GM19328 (cell line): ENCODE results near the gene PDE4B.
A peak's percentile ranks its signal among the peaks of the same experiment; 100 is the strongest.

Experiments
- ATAC-seq: cut with Tn5 transposase; IDR thresholded peaks from one replicate; pipeline ENCODE4 v1.9.1; 2021; ENCODE audit warnings: mild to moderate bottlenecking, moderate library complexity; ENCODE audit not compliant: unreplicated experiment

The PDE4B gene

DNA sequence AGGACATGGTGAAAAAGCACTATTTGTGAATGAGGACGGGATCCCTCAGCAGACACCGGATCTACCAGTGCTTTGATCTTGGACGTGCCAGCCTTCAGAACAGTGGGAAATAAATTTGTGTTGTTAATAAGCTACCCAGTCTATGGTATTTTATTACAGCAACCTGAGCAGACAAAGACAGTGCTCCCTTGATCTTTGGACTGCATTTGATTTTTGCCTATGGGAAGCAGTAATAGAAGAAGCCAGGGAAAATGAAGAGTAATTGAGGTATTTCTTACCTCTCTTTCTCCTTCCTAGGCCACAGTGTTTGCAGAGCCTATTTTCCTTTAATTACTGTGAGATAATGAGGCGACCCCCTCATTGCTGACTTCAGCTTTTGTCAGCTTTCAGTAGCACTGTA is 87.9 kb downstream of the PDE4B start:
- ATAC-seq = no peak

DNA sequence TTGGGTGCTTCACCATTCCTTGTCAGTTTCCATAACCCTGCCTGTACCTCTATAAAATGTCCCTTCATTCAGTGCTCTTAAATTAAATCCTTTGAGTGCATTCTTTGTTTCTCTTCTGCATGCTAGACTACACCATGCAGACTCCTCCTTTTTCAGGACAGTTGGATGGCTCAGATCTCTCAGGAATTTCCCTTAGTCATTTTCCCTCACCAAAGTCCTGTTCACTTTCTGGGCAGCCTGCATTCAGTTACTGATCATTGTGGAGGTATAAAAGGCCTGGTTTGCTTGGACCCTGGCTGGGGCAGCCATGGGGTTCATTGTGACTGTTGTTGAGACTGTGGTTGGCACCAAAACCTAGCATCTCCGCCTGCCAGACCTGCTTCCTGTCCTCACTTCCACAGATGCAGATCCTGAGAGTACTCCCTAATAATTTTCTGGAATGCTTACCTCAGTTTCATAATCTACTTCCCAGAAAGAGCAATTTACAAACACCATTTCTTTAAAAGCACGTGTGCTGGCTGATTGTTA is 88.4 kb downstream of the PDE4B start:
- ATAC-seq = no peak

DNA sequence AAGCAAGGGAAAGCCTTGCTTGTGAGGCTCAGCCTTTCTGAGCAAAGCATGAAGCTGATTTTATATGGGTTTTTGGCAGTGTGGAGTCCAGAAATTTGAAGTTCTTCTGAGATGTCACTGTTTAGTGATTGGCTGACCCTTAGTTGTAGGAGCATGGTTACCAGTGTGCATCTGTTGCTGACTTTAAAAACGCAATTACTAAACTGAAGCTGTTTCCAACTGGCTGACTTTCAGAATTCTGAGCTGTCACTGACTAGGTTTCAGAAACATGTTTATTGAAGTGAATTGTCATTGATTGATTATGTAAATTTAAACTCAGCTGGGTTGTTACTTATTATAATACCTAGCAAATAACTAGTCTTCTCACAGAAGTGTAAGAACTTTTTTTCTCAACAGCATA is 89.4 kb downstream of the PDE4B start:
- no peak for ATAC-seq

DNA sequence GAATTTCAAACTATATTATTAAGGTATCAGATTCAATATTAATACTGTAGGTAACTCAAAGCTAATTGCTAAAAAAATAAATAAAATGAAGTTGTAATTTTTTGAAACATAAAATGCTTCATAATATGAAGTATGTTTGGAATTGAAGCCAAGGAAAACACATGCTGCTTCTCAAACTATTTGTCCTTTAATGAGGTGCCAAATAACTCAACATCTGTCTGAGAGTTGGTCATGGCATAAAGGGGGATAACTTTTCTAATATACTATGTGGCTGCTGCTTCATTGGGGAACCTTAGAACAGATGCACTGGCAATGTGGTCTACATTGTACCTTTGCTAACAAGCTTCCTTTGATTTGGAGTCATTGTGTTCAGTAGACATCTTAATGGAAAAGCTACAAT is 96.7 kb downstream of the PDE4B start:
- no peak for ATAC-seq

DNA sequence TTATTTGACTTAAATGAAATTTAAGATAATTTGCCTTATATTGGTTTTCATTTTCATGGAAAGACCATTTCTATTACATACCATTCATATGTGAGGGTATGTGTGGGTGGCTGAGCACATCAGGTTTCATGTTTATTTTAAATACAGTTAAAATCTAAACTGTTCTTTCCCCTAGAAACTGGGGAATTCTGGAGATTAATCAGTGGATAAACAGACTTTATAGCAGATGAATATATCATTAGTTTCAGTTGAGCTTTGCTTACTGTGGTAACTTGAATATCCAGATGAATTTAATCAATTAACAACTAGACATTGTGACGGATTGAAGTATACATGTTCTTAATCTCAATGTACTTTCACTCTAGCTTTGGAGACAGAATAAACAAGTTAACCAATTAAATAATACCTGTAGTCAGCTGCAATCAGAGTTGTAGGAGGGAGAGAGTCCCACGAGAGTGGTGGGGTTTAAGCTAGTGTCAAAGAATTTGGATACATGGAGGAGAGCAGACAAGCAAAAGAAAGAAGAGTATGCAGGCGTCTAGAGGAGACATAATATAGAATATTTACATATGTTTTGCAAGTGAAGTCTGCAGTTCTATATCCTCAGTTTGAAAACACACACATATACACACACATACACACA is 97.6 kb downstream of the PDE4B start:
- ATAC-seq = no peak

DNA sequence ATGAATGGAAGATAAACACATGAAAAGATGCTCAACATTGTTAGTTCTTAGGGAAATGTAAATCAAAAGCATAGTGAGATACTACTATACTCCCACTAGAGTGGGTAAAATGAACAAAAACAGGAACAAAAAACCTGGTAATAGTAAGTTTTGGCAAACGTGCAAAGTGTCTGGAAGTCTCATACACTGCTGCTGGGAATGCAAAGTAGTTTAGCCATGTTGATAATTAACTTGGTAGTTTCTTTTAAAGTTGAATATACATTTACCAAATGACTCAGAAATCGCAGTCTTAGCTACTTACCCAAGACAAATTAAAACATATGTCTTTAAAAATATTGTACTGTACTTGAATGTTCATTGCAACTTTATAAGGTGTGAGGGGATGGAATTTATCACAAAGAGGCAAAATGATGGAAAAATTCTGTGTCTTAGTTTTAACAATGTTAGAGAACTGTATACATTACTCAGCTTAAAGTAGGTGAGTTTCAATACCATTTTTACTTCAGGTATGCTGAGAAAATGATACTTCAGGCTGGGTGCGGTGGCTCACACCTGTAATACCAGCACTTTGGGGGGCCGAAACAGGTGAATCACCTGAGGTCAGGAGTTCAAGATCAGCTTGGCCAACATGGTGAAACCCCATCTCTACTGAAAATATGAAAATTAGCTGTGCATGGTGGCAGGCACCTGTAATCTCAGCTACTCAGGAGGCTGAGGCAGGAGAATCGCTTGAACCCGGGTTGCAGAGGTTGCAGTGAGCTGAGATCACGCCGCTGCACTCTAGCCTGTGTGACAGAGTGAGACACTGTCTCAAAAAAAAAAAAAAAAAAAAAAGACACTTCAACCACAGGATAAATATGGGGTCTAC is 102.3 kb downstream of the PDE4B start:
- ATAC-seq = peak; percentile 59

DNA sequence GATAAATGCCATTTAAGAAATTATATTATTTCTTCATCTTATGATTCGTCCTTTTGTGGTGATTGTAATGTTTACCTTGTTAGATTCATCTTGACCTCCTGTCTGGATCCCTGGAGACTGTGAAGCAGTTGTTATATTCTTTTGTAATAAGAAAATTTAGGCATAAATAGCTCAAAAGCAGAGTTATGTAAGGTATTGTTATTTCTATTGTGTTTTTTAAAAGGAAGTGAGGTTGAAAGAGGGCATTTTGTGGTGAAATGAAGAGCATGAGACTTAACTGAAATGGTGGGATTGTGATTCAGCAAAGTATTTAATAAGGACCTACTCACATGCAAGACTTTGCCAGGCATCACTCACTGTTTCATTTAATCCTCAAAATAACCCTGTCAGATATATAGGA is 104.0 kb downstream of the PDE4B start:
- ATAC-seq = no peak

DNA sequence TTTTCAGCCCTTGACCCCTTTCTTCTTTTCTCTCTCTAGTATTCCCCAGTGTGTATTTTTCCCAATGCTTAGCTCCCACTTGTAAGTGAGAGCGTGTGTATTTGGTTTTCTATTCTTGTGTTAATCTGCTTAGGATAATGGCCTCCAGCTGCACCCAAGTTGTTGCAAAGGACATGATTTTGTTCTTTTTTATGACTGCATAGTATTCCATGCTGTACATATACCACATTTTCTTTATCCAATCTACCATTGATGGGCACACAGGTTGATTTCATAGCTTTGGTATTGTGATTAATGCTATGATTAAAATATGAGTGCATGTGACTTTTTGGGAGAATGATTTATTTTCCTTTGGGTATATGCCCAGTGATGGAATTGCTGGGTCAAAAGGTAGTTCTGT is 104.8 kb downstream of the PDE4B start:
- ATAC-seq = no peak

DNA sequence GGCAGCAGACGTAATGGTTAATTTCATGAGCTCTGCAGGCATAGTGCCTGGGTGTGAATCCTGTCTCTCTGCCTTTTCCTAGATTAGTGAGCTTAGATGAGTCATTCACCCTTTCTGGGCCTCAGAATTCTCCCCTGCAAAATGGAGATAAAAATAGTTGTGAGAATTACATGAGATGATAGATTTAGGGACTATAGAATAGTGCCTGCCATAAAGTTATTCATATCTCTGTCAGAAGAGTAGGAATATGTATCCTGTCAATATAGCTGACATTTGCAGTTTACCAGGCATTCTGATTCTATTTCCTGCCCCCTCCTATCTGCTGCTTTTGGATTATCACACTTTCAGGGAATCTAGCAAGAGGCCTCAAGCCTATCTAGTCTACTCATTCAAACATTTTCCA is 112.0 kb downstream of the PDE4B start:
- no peak for ATAC-seq

DNA sequence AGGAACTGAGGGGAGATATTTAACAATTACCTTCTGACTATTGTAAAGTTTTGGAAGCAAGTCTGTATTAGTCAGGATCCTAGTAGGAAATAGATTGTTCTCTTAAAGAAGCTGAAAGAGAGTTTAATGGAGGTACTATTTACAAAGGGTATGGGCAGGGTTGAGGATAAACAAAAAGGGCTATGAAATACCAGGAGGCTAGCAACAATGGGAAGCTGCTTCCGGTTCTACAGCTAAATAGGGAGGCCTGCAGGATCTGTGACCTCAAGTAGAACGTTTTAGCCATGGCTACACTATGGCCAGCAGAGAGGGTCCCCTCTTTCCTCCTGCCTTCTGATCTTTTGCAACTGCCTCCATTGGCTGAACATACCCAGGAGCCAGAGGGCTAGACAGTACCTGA is 117.7 kb downstream of the PDE4B start:
- ATAC-seq = no peak

DNA sequence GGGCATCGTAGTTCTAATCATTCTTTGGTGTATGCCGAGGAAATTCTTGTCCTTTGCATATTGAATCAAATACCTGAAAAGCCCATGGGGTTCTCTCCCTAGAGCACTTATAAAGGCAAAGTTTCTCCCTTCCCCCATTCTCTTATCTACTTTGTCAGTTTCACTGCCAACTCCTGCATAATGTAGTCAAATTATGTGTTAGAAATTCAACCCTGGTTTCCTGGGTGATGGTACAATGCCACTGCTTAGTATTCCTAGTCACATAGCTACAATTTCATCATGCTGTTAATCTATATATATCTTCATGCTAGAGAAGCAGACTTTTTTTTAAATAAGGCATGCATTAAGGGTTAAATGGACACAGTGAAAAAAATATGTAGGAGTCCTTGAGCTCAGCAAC is 119.0 kb downstream of the PDE4B start:
- ATAC-seq = no peak

DNA sequence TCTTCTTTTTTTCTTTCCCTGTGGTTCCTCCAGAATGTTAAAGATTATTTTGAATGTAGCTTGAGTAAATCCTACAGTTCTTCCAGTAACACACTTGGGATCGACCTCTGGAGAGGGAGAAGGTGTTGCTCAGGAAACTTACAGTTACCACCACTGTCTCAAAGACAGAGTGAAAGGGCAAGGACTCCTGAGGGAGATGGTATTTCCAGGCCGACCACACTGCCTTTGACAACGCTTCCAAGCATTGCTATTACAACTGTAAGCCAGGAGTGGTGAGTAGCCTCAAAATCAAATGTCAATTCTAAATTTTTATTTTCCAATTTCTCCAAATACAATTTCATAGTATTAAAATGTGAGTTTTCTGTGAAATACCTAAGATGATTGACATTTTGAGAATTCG is 125.9 kb downstream of the PDE4B start:
- no peak for ATAC-seq

DNA sequence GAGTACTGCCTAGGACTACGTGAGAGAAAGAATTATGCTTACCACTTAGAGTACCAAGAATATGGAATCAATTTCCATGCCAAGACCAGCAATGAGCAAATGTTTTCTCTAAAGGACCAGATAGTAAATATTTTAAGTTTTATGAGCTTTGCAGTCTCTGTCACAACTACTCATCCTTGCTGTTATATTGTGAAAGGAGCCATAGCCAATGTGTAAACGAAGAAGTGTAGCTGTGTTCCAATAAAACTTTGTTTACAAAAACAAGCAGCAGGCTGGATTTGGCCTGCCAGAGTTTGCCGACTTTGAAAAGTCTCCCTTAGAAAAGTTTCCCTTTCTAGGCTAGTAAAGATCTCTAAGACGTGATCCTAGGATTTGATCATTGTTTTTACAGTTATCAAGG is 128.8 kb downstream of the PDE4B start:
- no peak for ATAC-seq

DNA sequence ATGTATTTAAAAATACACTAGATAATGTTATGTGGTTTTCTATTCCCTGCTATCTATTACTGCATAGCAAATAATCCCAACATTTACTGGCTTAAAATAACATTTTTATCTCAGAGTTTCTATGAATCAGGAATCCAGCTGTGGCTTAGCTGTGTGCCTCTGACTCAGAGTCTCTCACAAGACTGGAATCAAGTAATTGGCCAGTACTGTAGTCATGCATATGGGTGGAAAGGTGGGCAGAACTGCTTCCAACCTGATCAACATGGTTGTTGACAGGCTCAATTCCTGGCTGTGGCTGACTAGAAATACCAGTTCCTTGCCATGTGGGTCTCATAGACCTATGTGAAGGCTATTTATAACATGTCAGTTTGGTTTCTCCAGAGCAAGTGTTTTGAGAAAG is 131.8 kb downstream of the PDE4B start:
- no peak for ATAC-seq

DNA sequence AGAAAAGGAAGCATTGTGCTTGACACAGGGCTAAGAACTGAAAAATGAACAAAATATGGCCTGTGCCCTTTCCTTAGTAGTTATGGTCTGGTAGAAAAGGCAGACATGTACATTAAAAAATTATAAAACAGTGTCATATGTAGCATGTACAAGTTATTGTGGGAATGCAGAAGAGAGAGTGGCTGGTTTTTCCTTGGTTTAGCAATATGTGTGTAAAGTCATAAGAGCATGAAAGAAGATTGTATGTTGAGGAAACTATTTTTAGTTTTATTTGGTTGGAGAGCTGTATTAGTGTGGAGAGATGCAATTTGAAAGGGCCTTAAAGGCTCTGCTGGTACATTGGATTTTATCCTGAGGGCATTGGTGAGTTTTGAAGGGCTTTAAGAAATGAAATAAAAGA is 145.8 kb downstream of the PDE4B start:
- no peak for ATAC-seq

DNA sequence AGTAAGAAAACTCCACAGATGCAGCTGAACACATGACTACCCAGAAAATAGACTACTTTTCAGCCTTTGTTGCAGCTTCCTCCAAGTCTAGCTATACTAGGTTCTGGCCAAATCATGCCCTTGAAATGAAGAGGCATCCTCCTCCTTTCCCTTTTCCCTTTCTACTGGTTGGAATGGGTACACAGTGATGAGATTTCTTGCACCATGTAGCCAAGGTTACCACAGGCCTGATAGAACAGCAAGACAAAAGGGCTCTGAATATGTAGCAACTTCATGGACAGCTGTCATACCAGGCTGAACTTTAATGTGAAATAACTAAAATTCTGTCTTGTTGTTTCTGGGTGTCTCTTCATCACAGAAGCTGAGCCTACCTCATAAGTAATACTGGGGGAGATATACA is 146.5 kb downstream of the PDE4B start:
- no peak for ATAC-seq

DNA sequence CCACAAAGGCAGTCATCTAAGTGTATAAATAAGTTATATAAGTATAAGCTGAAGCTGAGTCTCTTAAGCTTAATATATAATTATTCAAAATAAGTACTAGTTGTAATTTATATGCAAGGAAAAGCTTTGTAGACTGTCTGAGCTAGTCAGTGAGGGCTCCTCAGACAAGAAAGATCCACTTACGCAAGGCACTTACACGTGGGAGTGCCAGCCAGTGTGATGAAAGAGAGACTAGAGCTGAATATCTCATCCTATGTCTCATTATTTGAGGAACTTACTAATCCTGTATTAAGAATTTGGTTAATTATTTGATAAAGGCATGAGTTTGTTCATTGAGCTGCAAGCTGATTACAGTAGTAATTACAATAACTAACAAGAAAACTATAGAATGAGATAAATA is 146.9 kb downstream of the PDE4B start:
- no peak for ATAC-seq

DNA sequence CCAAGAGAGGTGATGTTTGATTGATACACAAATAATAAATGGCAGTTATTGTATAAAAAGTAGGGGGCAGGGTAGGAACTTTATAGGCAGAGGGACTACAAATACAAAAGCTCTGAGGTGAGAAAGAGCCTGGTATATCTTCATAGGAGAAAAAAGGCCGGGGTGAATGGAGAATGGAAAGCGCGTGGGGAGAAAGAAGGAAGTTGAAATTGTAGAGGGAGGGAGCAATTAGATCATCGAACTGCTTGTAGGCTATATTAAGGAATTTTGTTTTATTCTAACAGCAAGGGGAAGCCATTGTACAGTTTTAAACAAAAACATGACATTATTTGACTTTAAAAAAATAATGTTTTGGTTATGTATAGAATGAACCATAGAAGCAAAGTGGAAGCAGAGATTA is 147.4 kb downstream of the PDE4B start:
- no peak for ATAC-seq

DNA sequence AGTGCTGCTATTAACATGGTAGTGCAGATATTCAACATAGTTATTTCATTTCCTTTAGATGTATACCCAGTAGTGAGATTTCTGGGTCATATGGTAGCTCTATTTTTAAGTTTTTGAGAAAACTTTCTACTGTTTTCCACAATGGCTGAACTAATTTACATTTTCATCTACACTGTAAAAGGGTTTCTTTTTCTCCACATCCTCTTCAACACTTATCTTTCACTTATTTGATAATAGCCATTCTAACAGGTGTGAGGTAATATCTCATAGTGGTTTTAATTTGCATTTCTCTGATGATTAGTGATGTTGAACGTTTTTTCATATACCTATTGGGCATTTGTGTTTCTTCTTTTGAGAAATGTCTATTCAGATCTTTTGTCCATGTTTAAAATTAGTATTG is 149.8 kb downstream of the PDE4B start:
- no peak for ATAC-seq

DNA sequence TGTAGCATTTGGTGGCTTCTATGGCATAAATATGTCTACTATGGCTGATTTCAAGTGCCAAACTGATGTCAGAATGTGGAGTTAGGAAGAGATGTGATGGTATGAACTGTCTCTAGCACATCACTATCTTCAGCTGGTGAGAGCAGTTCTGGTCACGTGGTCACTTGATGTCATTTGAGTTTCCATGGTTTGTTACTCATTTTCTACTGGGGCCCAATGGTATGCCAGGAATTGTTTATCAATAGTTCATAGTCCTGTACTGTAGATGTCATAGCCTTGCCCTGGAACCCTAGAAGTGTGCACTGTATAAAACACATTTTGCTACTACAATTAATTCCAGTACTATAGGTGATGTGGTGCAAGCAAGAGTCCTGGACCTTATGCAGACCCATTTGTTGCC is 153.7 kb downstream of the PDE4B start:
- no peak for ATAC-seq

DNA sequence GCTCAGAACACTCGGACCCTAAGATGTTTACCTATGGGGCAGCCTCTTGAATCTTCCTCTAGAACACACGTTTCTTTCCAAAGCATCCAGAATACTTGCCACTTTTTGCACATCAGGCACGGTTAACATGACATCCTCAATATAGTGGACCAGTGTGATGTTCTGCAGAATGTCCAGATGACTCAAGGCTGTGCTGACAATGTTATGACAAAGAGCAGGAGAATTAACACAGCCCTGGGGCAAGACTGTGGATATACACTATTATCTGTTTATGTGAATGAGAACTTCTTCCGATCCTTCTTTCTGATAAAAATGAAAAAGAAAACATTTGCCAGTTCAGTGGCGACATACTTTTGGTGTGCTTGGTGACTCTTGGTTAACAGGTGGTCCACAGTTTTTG is 154.3 kb downstream of the PDE4B start:
- ATAC-seq = no peak

DNA sequence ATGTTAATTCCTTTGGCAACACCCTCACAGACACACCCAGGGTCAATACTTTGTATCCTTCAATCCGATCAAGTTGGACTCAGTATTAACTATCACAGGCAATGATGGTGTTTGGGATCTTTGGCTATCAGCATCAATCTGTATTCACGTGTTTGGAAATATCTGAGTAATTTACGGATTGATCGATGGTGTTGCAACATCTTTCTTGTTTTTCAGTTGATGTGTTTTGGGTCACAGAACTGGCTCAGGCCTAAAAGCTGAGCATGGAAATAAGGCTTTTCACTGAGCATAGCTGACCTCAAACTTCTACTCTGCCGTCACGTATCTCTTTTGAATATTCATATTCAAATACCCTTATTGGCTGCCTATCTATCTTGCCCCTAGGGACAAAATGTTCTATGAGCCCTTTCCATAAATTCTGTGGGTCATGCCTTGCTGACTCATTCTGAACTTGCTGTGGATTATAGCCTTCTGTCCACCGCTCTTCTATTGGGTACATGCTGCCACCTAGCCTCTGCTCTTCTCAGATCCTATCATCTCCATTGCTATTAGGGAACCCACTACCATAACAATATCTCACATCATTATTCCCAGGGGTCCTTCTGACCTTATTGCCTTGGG is 156.0 kb downstream of the PDE4B start:
- no peak for ATAC-seq
